H1 (cell line): Measurements from ENCODE around the gene RFT1.

Experiments used
- BACH1 ChIP-seq: IDR thresholded peaks from 2 replicates; pipeline ENCODE4 v1.6.1; 2012; ENCODE audit warnings: low read length, improper control_type of control experiment
- EP300 ChIP-seq, 2 experiments: IDR thresholded peaks; 1 replicate in 1 of 2; 2 replicates in 1 of 2; pipeline ENCODE4 v1.6.1; 2011 to 2012; ENCODE audit warnings: low read depth in 2 of 2, low read length in 2 of 2, mild to moderate bottlenecking in 2 of 2, borderline replicate concordance in 1 of 2, inconsistent platforms in 1 of 2, moderate library complexity in 1 of 2
- EZH2 ChIP-seq: fragments of 200-600 bp; sonication (generic); IDR thresholded peaks from 2 replicates; pipeline ENCODE4 v1.7.1; 2012; ENCODE audit warnings: low read depth, mild to moderate bottlenecking, moderate library complexity, low read length, inconsistent platforms; ENCODE audit not compliant: severe bottlenecking
- POLR2A ChIP-seq, 2 experiments: IDR thresholded peaks; 1 replicate in 1 of 2; 2 replicates in 1 of 2; pipeline ENCODE4 v1.6.1; 2011; ENCODE audit warnings: low read depth in 2 of 2, low read length in 2 of 2, mild to moderate bottlenecking in 2 of 2; ENCODE audit errors: control extremely low read depth in 1 of 2
- SP1 ChIP-seq: IDR thresholded peaks from 2 replicates; pipeline ENCODE4 v1.6.1; 2011; ENCODE audit warnings: low read depth, low read length
- SRF ChIP-seq: IDR thresholded peaks from 2 replicates; pipeline ENCODE4 v1.6.1; 2011; ENCODE audit warnings: mild to moderate bottlenecking, low read depth, low read length, moderate library complexity
- TF ChIP-seq, protein P1 (sequence below): IDR thresholded peaks from 2 replicates; pipeline ENCODE4 v1.6.1; 2012; ENCODE audit warnings: inconsistent platforms
- TF ChIP-seq, protein P2 (sequence below), 3 experiments: IDR thresholded peaks; 1 replicate in 2 of 3; 2 replicates in 1 of 3; pipeline versions ENCODE4 v1.5.1 to v1.6.1; 2011; ENCODE audit warnings: low read length in 3 of 3, mild to moderate bottlenecking in 3 of 3, inconsistent platforms in 2 of 3, low read depth in 1 of 3, moderate library complexity in 1 of 3; ENCODE audit not compliant: insufficient read depth in 1 of 3; ENCODE audit errors: control extremely low read depth in 1 of 3
- TF ChIP-seq, protein P3 (sequence below): IDR thresholded peaks from 2 replicates; pipeline ENCODE4 v1.6.1; 2012; ENCODE audit warnings: inconsistent platforms

DNA sequence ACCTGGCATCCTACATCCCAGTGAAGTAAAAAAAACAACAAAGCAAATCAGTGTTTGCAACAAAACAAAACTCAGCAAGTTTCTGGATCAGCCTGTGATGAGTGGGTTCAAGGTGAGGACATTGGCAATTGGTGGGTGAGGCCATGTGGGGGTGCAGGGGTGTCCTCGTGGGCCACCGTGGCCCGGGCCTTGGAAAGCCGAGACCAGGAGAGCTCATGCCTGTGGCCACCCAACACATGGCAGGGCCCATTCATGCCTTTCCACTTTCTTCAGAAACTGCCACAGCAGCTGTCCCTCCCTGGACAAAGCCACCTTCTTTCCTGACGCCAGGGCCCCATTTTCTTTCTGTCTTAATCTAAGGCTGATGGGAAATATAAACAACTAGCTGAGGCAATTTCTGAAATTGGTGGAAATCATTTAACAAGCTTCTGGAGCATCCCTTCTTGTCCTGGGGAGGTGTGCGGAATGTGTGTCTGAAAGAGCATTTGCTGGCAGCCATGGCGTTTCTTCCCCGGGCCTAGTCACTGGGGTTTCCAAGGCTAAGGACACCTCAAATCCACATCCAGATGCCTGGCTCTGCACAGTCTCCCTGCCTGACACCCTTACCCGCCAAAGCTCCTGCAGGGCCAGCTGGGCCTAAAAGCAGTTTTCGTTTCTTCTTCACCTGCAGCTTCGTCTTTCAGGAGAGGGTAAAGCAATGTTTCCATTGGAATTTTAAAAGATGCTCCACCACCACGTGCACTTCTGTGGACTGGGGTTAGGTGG, 50.3 kb downstream of the RFT1 start:
- TF ChIP-seq, protein P1, sequence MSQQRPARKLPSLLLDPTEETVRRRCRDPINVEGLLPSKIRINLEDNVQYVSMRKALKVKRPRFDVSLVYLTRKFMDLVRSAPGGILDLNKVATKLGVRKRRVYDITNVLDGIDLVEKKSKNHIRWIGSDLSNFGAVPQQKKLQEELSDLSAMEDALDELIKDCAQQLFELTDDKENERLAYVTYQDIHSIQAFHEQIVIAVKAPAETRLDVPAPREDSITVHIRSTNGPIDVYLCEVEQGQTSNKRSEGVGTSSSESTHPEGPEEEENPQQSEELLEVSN: no peak
- TF ChIP-seq SRF (no peak), EP300 (IDR thresholded peaks at IDR 0.05; ENCODE audit: borderline replicate concordance in 1 of 2, low read depth in 2 of 2, low read length in 2 of 2) (no peak), POLR2A (IDR thresholded peaks at IDR 0.05; ENCODE audit: control extremely low read depth in 1 of 2, low read depth in 2 of 2, low read length in 2 of 2) (no peak), BACH1 (no peak), EZH2 (no peak), SP1 (no peak)
- TF ChIP-seq, protein P2, sequence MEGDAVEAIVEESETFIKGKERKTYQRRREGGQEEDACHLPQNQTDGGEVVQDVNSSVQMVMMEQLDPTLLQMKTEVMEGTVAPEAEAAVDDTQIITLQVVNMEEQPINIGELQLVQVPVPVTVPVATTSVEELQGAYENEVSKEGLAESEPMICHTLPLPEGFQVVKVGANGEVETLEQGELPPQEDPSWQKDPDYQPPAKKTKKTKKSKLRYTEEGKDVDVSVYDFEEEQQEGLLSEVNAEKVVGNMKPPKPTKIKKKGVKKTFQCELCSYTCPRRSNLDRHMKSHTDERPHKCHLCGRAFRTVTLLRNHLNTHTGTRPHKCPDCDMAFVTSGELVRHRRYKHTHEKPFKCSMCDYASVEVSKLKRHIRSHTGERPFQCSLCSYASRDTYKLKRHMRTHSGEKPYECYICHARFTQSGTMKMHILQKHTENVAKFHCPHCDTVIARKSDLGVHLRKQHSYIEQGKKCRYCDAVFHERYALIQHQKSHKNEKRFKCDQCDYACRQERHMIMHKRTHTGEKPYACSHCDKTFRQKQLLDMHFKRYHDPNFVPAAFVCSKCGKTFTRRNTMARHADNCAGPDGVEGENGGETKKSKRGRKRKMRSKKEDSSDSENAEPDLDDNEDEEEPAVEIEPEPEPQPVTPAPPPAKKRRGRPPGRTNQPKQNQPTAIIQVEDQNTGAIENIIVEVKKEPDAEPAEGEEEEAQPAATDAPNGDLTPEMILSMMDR (IDR thresholded peaks at IDR 0.05; ENCODE audit: control extremely low read depth in 1 of 3, insufficient read depth in 1 of 3, low read depth in 1 of 3, low read length in 3 of 3): no peak
- TF ChIP-seq, protein P3, sequence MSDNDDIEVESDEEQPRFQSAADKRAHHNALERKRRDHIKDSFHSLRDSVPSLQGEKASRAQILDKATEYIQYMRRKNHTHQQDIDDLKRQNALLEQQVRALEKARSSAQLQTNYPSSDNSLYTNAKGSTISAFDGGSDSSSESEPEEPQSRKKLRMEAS: no peak
